ENCODE results near the gene MYCBPAP.

GRCh38 chr17:50558091-50558490 lies 49.9 kb downstream of the MYCBPAP start:
- TF ChIP-seq, protein P1, sequence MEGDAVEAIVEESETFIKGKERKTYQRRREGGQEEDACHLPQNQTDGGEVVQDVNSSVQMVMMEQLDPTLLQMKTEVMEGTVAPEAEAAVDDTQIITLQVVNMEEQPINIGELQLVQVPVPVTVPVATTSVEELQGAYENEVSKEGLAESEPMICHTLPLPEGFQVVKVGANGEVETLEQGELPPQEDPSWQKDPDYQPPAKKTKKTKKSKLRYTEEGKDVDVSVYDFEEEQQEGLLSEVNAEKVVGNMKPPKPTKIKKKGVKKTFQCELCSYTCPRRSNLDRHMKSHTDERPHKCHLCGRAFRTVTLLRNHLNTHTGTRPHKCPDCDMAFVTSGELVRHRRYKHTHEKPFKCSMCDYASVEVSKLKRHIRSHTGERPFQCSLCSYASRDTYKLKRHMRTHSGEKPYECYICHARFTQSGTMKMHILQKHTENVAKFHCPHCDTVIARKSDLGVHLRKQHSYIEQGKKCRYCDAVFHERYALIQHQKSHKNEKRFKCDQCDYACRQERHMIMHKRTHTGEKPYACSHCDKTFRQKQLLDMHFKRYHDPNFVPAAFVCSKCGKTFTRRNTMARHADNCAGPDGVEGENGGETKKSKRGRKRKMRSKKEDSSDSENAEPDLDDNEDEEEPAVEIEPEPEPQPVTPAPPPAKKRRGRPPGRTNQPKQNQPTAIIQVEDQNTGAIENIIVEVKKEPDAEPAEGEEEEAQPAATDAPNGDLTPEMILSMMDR (IDR thresholded peaks at IDR 0.05), result no peak
- no peak for TF ChIP-seq POLR2A (IDR thresholded peaks at IDR 0.05)

All from thyroid gland (tissue), 4 donors.